GM12878 (cell line): Measurements from ENCODE around the gene LRRC47. TPM values are rescaled to one million over a fixed set of nuclear protein-coding genes. Genes with fewer than 3 reads are reported as not detected.

Experiments
- ATAC-seq: fragments of 200-7000 bp; cut with Tn5 transposase; 3 replicates; pipeline ENCODE4 v1.9.1; 2020; ENCODE audit warnings: mild to moderate bottlenecking, moderate library complexity
- BruUV-seq: library from RNA; stranded (reverse); fragments of 400-500 nt; replicated peaks from 2 replicates; lab custom pipeline; 2021; lab: Mats Ljungman, UMichigan
- CTCF ChIA-PET: fragments of 300-600 bp; sonication (Branson Sonifier 250); formaldehyde crosslinking; extraction: SDS; loops from one replicate; lab custom pipeline; 2021; ENCODE audit warnings: inconsistent platforms; lab: Yijun Ruan, JAX
- POLR2A ChIA-PET: fragments of 350-600 bp; formaldehyde crosslinking; extraction: SDS; loops from one replicate; lab custom pipeline; 2021; ENCODE audit warnings: inconsistent platforms; lab: Charles Lee
- RAD21 ChIA-PET: fragments of 300-600 bp; sonication (Branson Sonifier 250); formaldehyde crosslinking; loops from one replicate; lab custom pipeline; 2023; ENCODE audit warnings: antibody characterized with exemption; ENCODE audit not compliant: unreplicated experiment; lab: Charles Lee
- SMC1A ChIA-PET: fragments of 300-600 bp; sonication (Branson Sonifier 250); formaldehyde crosslinking; loops from one replicate; lab custom pipeline; 2023; ENCODE audit not compliant: unreplicated experiment, uncharacterized antibody; lab: Charles Lee
- DNase-seq: peaks from one replicate; pipeline ENCODE4 v3.0.0-alpha.2; 2011; ENCODE audit warnings: low read depth, low spot score
- FAIRE-seq: peaks from 3 replicates; lab custom pipeline; 2011; peaks lifted over from hg19 to GRCh38; lab: Jason Lieb, UNC
- H2AFZ ChIP-seq: 2 replicates; pipeline ENCODE4 v1.6.0; 2011; ENCODE audit warnings: low read depth, low read length, control low read depth; ENCODE audit not compliant: control insufficient read depth
- H3K27ac ChIP-seq: 2 replicates; pipeline ENCODE4 v1.5.1; 2011; ENCODE audit warnings: control low read depth; ENCODE audit not compliant: control insufficient read depth, insufficient read depth
- H3K27me3 ChIP-seq, 2 experiments: replicated peaks in 1 of 2; 2 replicates each; pipeline versions ENCODE4 v1.6.0 to v1.6.1; 2011; ENCODE audit warnings: low read length in 1 of 2; ENCODE audit not compliant: control insufficient read depth in 2 of 2, insufficient read depth in 2 of 2
- H3K36me3 ChIP-seq, 2 experiments: 2 replicates each; pipeline ENCODE4 v1.5.1; 2011; ENCODE audit warnings: low read length in 1 of 2; ENCODE audit not compliant: control insufficient read depth in 2 of 2, insufficient read depth in 2 of 2
- H3K4me1 ChIP-seq: 2 replicates; pipeline ENCODE4 v1.6.1; 2011; ENCODE audit warnings: mild to moderate bottlenecking, low read length, moderate library complexity, mixed read lengths; ENCODE audit not compliant: control insufficient read depth, insufficient read depth
- H3K4me2 ChIP-seq: 2 replicates; pipeline ENCODE4 v1.6.0; 2011; ENCODE audit warnings: control low read depth; ENCODE audit not compliant: control insufficient read depth, insufficient read depth
- H3K4me3 ChIP-seq: fragments of 200-600 bp; sonication (generic); 2 replicates; pipeline ENCODE4 v1.5.1; 2016
- H3K79me2 ChIP-seq: 2 replicates; pipeline ENCODE4 v1.6.0; 2011; ENCODE audit warnings: low read length; ENCODE audit not compliant: control insufficient read depth, insufficient read depth
- H3K9ac ChIP-seq: 2 replicates; pipeline ENCODE4 v1.8.0; 2011; ENCODE audit warnings: low read length, control low read depth, mixed read lengths; ENCODE audit not compliant: control insufficient read depth, insufficient read depth
- H3K9me3 ChIP-seq: replicated peaks from 3 replicates; pipeline ENCODE4 v1.5.1; 2011; ENCODE audit warnings: mild to moderate bottlenecking, low read length; ENCODE audit not compliant: control insufficient read depth, insufficient read depth
- H4K20me1 ChIP-seq: 2 replicates; pipeline ENCODE4 v1.6.0; 2011; ENCODE audit not compliant: control insufficient read depth, insufficient read depth
- BACH1 ChIP-seq: fragments of 450-650 bp; IDR thresholded peaks from 2 replicates; pipeline ENCODE4 v1.6.1; 2017; ENCODE audit warnings: mild to moderate bottlenecking, borderline replicate concordance
- FOS ChIP-seq: IDR thresholded peaks from 3 replicates; pipeline ENCODE4 v1.6.1; 2011; ENCODE audit warnings: borderline replicate concordance; ENCODE audit not compliant: insufficient read length; ENCODE audit errors: extremely low read depth
- RBBP5 ChIP-seq: fragments of 200-600 bp; sonication (generic); conservative IDR thresholded peaks from 2 replicates; pipeline ENCODE4 v1.6.1; 2016
- SREBF1 ChIP-seq: IDR thresholded peaks from 2 replicates; pipeline ENCODE4 v1.6.1; 2012; ENCODE audit warnings: mild to moderate bottlenecking, low read length
- TARDBP ChIP-seq: IDR thresholded peaks from 2 replicates; pipeline ENCODE4 v1.6.1; 2016; ENCODE audit warnings: borderline replicate concordance
- ZBED1 ChIP-seq: IDR thresholded peaks from 2 replicates; pipeline ENCODE4 v1.6.1; 2016; ENCODE audit warnings: borderline replicate concordance
- ZNF622 ChIP-seq: fragments of 450-650 bp; IDR thresholded peaks from 2 replicates; pipeline ENCODE4 v1.6.1; 2017; ENCODE audit warnings: mild to moderate bottlenecking, inconsistent platforms
- WGBS: methylation state at CpG from one replicate; pipeline ENCODE4 v1.1.6; 2016; ENCODE audit warnings: low lambda C conversion rate; ENCODE audit not compliant: insufficient replicate concordance, insufficient coverage; ENCODE audit errors: missing lambda C conversion rate; 5-methylcytosine and 5-hydroxymethylcytosine counted together
- in situ Hi-C: fragments of 300-500 bp; cut with MboI; formaldehyde crosslinking; loops from 9 replicates; pipeline ENCODE4 v1.14.3; 2018; ENCODE audit warnings: mixed read lengths
- intact Hi-C: fragments of 100-400 bp; cut with micrococcal nuclease; formaldehyde crosslinking; loops from one replicate; pipeline ENCODE4 v1.14.2; 2022; ENCODE audit not compliant: unreplicated experiment
- polyA plus RNA-seq, 11 experiments: library from polyadenylated mRNA; depleted of rRNA in 4 of 11; unstranded in 6 of 11; stranded (reverse) in 5 of 11; fragments of >200 nt; fragmentation: Nextera tagmentation in 4 of 11; fragmentation: Illumina TruSeq in 1 of 11; extraction: Ambion mirVana in 4 of 11; extraction: Trizol in 1 of 11; gene quantifications; 1 replicate in 1 of 11; 2 replicates in 10 of 11; pipeline versions ENCODE4 v1.2.1 to v1.2.3, GENCODE V29; 2011 to 2016; ENCODE audit warnings: inconsistent platforms in 2 of 11, missing spikeins in 2 of 11, low read depth in 1 of 11
- total RNA-seq, 4 experiments: library from RNA; depleted of rRNA in 3 of 4; stranded (reverse); fragments of >200 nt in 3 of 4; fragmentation: Illumina TruSeq in 1 of 4; extraction: Trizol in 1 of 4; gene quantifications; 2 replicates each; pipeline versions ENCODE4 v1.2.1 to v1.2.3, GENCODE V29; 2013 to 2021
- TF ChIP-seq, protein P1 (sequence below): fragments of 450-650 bp; IDR thresholded peaks from 2 replicates; pipeline ENCODE4 v1.6.1; 2018; ENCODE audit warnings: borderline replicate concordance, mild to moderate bottlenecking; ENCODE audit not compliant: partially characterized antibody
- TF ChIP-seq, protein P2 (sequence below): IDR thresholded peaks from 2 replicates; pipeline ENCODE4 v1.6.1; 2012; ENCODE audit warnings: low read length, inconsistent platforms

LRRC47 gene
- total and polyA plus RNA-seq, 10 of the 15 experiments (the other 5 are each of a cell fraction or from before 2014, with no cell fraction given): 2.5 to 34.6 (median 18.2) TPM

DNA sequence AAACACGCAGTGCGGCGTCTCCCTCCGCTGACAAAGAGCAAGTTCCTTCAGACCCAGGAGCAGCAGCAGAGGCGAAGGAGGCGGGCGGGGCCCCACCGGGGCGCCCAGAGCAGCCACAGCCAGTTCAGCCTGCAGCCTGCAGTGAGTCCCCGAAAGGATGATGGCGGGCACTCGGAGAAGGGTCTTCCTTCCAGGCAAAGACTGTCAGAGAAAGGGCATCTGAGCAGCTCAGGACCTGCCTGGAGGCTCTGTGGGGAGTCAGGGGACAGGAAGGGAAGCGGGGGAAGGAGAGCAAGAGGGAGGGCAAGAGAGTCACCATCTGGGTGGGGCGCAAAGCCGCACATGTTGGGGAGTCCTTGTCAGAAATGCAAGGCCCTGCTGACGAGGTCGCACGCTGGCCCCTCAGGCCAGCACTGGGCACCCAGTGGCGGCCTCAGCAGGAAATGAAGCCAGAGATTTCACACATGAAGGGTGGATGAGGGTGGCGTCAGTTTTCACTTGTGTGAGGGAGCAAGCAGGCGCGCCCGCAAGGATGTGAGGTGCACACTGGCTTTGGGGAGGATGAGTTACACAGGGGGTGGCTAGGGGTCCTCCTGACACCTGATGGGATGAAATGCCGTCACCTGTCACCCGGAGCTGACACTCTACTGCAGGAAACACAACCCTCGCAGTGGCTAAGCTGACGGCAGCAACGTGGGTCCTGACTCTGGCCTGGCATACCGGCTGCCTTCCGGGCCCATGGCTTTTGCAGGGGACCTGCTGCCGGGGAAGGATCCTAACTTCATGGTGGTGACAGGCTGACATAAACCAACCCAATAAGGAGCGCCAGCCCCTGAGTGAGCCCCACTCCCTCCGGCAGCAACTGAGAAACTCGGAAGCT lies 6.6 kb downstream of the LRRC47 start (continued):
- TF ChIP-seq, protein P1, sequence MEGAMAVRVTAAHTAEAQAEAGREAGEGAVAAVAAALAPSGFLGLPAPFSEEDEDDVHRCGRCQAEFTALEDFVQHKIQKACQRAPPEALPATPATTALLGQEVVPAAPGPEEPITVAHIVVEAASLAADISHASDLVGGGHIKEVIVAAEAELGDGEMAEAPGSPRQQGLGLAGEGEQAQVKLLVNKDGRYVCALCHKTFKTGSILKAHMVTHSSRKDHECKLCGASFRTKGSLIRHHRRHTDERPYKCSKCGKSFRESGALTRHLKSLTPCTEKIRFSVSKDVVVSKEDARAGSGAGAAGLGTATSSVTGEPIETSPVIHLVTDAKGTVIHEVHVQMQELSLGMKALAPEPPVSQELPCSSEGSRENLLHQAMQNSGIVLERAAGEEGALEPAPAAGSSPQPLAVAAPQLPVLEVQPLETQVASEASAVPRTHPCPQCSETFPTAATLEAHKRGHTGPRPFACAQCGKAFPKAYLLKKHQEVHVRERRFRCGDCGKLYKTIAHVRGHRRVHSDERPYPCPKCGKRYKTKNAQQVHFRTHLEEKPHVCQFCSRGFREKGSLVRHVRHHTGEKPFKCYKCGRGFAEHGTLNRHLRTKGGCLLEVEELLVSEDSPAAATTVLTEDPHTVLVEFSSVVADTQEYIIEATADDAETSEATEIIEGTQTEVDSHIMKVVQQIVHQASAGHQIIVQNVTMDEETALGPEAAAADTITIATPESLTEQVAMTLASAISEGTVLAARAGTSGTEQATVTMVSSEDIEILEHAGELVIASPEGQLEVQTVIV: no peak

DNA sequence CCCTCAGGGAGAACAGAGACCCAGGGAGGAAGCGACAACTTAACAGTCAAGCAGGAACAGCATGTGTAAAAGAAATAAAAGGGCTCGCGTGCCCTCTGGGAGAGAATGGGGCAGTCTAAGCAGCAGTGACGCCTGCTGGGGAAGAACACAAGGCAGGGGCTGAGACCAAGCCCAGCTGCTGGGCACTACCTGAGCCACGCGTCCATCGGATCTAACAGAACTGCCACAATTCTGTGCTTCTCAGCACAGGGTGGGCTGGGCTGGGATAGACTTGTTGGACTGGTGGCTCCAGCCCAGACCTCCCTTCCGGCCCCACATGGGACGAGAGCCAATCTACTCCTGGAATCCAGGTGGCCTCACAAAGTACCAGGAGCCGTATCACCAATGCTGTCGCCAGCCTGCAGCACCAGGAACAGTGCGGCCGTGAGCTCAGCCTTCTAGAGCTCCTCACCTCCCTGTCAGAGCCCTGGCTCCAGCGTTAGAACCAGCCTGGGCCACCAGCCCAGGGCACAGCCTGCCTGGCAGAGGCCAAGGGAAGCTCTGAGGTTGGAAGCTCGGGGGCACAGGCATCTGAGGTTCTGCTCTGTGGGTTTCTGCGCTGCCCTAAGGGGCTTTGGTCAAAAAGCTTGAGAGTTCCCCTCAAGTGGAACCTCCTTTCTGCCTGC lies 7.4 kb downstream of the LRRC47 start:
- Histone ChIP-seq H3K9ac (no peak overlapping the region), H4K20me1 (peaks cover 5% of the 10 kb centered on the region; the same call in 1 of the 2 replicates), H3K79me2 (peaks cover 21% of the 10 kb centered on the region), H3K27ac (no peak overlapping the region), H3K4me1 (peaks cover 22% of the 10 kb centered on the region), H3K27me3 (no peaks in the 10 kb centered on the region), H3K36me3 (peaks cover 19 to 20% of the 10 kb centered on the region in 2 experiments), H3K4me3 (no peak overlapping the region), H3K4me2 (no peak overlapping the region), H3K9me3 (no peaks in the 10 kb centered on the region), H2AFZ (no peak overlapping the region)
- intact Hi-C loops (no loop called here), in situ Hi-C loops (no loop called here)
- TF ChIP-seq ZBED1 (no peak), TARDBP (no peak), BACH1 (no peak), RBBP5 (no peak), SREBF1 (no peak), FOS (no peak), ZNF622 (no peak)
- TF ChIP-seq, protein P2, sequence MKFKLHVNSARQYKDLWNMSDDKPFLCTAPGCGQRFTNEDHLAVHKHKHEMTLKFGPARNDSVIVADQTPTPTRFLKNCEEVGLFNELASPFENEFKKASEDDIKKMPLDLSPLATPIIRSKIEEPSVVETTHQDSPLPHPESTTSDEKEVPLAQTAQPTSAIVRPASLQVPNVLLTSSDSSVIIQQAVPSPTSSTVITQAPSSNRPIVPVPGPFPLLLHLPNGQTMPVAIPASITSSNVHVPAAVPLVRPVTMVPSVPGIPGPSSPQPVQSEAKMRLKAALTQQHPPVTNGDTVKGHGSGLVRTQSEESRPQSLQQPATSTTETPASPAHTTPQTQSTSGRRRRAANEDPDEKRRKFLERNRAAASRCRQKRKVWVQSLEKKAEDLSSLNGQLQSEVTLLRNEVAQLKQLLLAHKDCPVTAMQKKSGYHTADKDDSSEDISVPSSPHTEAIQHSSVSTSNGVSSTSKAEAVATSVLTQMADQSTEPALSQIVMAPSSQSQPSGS: no peak
- no peak for ATAC-seq
- SMC1A ChIA-PET: no interaction called here
- RAD21 ChIA-PET: no interaction called here
- no TSS peak for BruUV-seq
- POLR2A ChIA-PET: interaction anchor here (0.5 kb wide), 1 partner anchor 44 kb away, joined by 4 read pairs; no protein-coding TSS in a partner anchor
- 91% methylated on average over 15 of the region's 16 CpGs for WGBS
- no peak for FAIRE-seq
- CTCF ChIA-PET: no interaction called here
- no peak for DNase-seq
